Head of caudate nucleus (tissue), 42 donors: ENCODE results near the gene CACUL1.
A peak's percentile ranks its signal among the peaks of the same experiment; 100 is the strongest.
"Not testable (repeated sequence)": the region's sequence is repeated elsewhere in the genome, so short reads cannot be mapped to it uniquely, and the experiment has no call there.

ENCODE experiments used
- DNase-seq, 42 donors: peaks; one replicate each; pipeline versions ENCODE4 v3.0.0 to v3.0.0-alpha.2; 2020 to 2021; ENCODE audit warnings: mixed read lengths in 7 of 42
- intact Hi-C: fragments of 100-400 bp; cut with DNase I; formaldehyde crosslinking; loops from one replicate; pipeline ENCODE4 v1.15.0; 2022

The CACUL1 gene

DNA sequence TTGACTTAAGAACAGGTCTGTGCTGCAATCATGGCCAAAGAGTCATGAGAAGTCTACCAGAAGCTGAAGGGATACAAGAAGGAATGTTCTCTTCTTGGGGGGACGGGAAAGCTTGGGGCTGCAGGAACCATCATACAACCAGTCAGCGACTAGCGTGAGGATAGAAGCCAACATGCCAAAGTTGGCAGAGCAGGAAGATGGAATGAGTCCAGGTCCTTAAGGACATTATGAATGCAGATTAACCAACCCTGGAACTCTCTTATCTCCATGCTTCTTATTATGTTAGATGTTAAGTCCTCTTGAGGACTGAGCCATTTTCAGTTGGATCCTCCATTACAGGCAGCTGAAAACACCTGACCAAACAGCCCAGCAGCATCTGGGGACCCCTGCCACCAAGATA is 17.2 kb upstream of the CACUL1 start:
- peak in 1 of 42 donors; percentile 30 for DNase-seq
- intact Hi-C loops = no loop called here

GRCh38 chr10:118769898-118770600 is 15.3 kb upstream of the CACUL1 start:
- no peak for DNase-seq
- intact Hi-C loops = no loop called here

GRCh38 chr10:118768041-118768919 is 13.5 kb upstream of the CACUL1 start:
- DNase-seq = peak in 1 of 42 donors; percentile 12
- intact Hi-C loops = no loop called here

- intact Hi-C loops = no loop called here
- DNase-seq = no peak
These were observed 12.7 kb upstream of the CACUL1 start for GRCh38 chr10:118767297-118768040.

- no peak for DNase-seq
- intact Hi-C loops = no loop called here
These were observed 9.4 kb upstream of the CACUL1 start for GRCh38 chr10:118764195-118764594.

DNA sequence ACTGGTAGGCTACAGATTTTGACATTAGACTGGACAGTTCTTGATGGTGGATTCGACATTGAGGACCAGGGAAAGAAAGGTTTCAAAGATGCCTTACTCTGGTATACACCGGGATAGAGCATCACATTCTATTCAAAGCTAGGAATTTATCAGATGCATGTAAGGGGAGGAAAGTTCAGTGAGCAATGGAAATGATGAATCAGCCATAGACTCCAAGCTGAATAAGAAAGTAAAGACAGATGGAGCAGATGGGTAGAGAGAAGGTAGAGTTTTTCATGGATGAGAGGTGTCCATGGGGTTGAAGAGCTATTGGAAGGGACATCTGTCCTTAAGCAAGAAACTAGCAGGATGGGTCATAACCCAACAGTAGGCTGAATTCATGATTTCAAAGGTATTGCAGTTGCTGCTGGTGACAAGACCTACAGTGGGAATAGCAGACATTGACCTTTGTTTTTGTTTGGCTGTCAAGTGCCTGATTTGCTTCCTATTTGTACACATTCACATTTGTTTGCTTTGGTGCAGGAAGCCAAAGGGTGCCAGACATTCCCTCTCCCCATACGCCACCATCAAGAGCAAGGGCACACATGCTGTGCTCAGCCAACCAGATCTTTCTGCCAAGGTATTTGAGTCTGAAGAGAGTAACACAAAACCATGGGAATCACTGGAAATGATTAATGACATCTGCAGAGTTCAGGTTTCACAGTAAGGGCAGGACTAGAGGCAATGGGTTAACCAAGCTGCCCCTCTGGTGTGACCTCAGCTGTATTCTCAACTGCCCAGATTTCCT is 8.6 kb upstream of the CACUL1 start:
- intact Hi-C loops = no loop called here
- no peak for DNase-seq

- intact Hi-C loops = no loop called here
- DNase-seq = no peak
These were observed 5.5 kb upstream of the CACUL1 start for GRCh38 chr10:118760265-118760664.

DNA sequence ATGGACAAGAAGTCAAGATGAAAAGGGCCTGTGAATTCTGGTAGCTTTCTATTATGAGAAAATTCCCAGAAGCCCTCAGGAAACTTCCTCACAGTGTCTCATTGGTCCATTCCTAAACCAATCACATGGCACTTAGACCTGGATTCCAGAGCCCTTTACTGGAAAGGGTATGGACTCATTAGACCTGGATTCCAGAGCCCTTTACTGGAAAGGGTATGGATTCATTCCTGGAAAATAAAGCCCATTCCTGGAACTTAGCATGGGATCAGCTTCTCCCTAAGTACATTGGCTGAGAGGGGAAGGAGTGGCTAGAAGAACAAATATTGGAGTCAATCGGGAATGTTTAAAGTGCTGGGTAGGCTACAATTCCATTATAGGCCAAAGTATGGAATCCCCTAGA is 3.7 kb upstream of the CACUL1 start:
- intact Hi-C loops = loop anchor here (10.0 kb wide), 1 partner anchor 84 kb away; no protein-coding TSS in a partner anchor

GRCh38 chr10:118754229-118754555 is 578 bp downstream of the CACUL1 start:
- intact Hi-C loops = loop anchor here (10.0 kb wide), 1 partner anchor 79 kb away; no protein-coding TSS in a partner anchor
- DNase-seq = peak in 29 of 42 donors; percentile 2 to 50 (median 24)

More for the DNA sequence above, 3.7 kb upstream of the CACUL1 start:
- DNase-seq = no peak

DNA sequence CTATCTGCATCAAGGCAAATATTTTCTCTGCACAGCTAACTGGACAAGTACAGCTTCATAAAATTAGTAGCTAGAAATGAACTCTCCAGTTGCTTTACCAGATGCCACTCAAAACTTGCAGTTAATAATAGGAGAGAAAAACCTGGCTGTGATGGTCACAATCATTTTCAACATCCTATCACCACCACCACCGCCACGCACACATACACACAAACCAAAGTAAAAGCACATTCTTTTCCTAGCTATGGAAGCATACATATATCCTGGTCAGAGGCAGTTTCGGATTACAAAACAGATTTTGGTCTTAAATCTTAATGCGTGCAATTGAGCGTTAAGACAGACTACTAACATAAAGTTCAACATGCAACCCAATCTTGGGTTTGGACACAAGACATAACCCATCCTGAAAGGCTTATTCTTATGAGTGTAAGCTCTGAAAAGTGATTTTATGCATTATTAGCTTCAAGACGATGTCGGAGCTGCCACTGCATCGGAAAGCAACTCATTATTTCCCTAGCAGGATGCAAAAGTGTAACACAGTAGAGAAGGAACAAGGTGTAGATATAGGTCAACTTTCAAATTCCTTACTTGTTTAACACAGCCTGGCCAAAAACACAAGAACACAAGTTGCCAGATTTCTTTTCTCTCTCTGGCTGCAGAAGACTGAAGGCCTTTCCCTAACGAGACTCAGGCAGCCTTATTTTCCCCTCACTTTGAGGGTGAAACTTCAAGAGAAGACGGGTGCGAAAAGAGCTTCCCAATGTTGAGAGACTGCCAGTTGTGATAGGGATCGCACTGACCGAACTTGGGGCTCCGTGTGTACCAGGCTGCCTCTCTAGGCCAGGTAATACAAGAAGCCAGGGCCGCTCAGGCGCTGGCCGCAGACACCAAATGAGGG is 1.2 kb downstream of the CACUL1 start:
- DNase-seq = peak in 3 of 42 donors; percentile 8 to 38 (median 20)
- intact Hi-C loops = loop anchor here (10.0 kb wide), 1 partner anchor 79 kb away; no protein-coding TSS in a partner anchor

- DNase-seq = no peak
- intact Hi-C loops = loop anchor here (10.0 kb wide), 1 partner anchor 78 kb away; no protein-coding TSS in a partner anchor
These were observed 2.4 kb downstream of the CACUL1 start for GRCh38 chr10:118752409-118752808.

DNA sequence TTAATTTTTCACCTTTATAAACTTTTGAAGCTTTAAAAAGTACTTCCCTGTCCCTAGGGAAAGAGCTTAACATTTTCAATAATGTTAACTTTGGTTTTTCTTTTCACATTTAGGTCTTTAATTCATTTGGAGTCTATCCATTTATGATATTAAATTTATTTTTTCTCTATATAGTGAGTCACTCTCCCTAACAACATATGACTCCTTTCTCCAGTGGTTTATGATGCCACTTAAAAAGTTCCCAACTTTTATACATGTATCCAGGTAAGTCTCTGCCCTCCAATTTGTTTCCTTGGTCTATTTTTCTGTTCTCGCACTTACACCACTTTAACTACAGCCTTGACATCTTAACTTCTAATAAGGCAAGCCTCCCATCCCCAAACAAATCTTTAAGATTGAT is 3.5 kb downstream of the CACUL1 start:
- intact Hi-C loops = loop anchor here (10.0 kb wide), 1 partner anchor 76 kb away; no protein-coding TSS in a partner anchor
- DNase-seq = no peak

DNA sequence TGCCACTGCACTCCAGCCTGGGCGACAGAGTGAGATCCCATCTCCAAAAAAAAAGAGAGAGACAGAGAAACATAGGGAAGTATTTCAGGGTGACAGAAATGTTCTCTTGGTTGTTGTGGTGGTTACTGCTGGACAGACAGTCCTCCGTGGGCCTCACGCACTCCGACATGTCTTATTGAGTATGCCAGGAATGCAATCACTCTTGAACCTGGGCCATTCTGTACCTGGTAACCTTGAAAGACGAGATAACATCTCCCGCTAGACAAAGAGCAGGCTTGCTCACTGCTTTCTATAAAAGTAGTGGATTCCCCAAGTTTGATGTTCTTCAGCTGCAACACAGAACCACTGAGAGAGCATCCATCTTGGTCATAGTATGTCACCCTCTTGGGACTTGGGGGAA is 6.7 kb downstream of the CACUL1 start:
- intact Hi-C loops = no loop called here

DNA sequence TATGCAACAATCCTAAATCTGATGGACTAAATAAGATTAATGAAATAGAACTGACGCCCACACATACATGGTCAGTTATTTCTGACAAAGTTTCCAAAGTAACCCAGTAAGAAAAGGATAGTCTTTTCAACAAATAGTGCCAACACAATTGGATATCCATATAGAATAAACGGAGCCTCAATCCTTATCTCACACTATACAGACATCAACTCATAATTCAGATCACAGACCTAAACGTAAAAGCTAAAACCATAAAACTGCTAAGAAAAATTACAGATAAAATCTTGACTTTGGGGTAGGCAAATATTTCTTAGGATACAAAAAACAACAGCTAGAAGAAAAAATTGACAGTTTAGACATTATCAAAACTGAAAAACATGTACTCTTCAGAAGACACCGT is 8.5 kb downstream of the CACUL1 start:
- DNase-seq = no peak
- intact Hi-C loops = no loop called here

More for the DNA sequence above, 6.7 kb downstream of the CACUL1 start:
- DNase-seq = no peak

- DNase-seq = no peak
- intact Hi-C loops = no loop called here
These were observed 9.7 kb downstream of the CACUL1 start for GRCh38 chr10:118745056-118745455.

GRCh38 chr10:118744346-118744918 is 10.3 kb downstream of the CACUL1 start:
- intact Hi-C loops, DNase-seq: not testable (repeated sequence)

DNA sequence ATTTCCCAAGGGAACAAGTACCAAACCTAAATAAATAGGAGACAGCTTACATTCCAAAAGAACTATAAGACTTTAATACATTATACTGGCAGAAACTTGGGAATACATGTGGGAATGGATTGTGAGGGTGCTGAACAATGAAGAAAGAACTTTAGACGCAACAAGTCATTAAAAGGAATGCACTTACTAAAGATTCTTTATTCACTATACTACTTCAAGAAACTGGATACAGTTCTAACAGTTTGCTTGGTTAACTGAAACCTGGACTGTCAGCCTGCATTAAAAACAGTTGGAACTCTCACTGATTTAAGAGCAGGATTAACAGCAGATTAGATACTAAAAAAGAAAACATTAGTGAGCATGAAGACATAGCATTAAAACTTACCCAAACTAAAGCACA is 12.0 kb downstream of the CACUL1 start:
- intact Hi-C loops = no loop called here
- DNase-seq = no peak
